Mononuclear cell (primary cell): Measurements from ENCODE around the gene SDF2L1. TPM values are rescaled to one million over a fixed set of nuclear protein-coding genes. Genes with fewer than 3 reads are reported as not detected.
"Not testable (repeated sequence)": the region's sequence is repeated elsewhere in the genome, so short reads cannot be mapped to it uniquely, and the experiment has no call there.

Experiments
- H3K27me3 ChIP-seq: 2 replicates; pipeline ENCODE4 v1.6.0; 2011; ENCODE audit warnings: low read length, control low read depth; ENCODE audit not compliant: insufficient read depth
- H3K4me1 ChIP-seq: 2 replicates; pipeline ENCODE4 v1.5.1; 2011; ENCODE audit warnings: mild to moderate bottlenecking, low read length, control low read depth; ENCODE audit not compliant: insufficient read depth
- H3K4me3 ChIP-seq: 2 replicates; pipeline ENCODE4 v1.5.1; 2011; ENCODE audit warnings: mild to moderate bottlenecking, low read length, moderate library complexity
- H3K9me3 ChIP-seq: 2 replicates; pipeline ENCODE4 v1.5.1; 2011; ENCODE audit warnings: low read depth, mild to moderate bottlenecking, control low read depth, low read length
- total RNA-seq: library from RNA; depleted of rRNA; stranded (reverse); fragments of >200 nt; gene quantifications from one replicate; pipeline ENCODE4 v1.2.3, GENCODE V29; 2012

The SDF2L1 gene
- 10.0 TPM for total RNA-seq

GRCh38 chr22:21641789-21642583 is at the start of gene SDF2L1:
Gene SDF2L1, plus strand, starts transcription at chr22:21642302. Its CDS starts 35 bp downstream, at chr22:21642337.
- Histone ChIP-seq H3K9me3 (no peaks in the 10 kb centered on the region), H3K4me1 (peaks cover 35% of the 10 kb centered on the region), H3K27me3 (no peaks in the 10 kb centered on the region), H3K4me3 (peak within 1 kb of the TSS; percentile 54)

GRCh38 chr22:21592422-21592821 is 49.7 kb upstream of the SDF2L1 start:
- H3K9me3 ChIP-seq = no peaks in the 10 kb centered on the region
- H3K4me1 ChIP-seq = peaks cover 41% of the 10 kb centered on the region
- H3K4me3 ChIP-seq = no peak overlapping the region

GRCh38 chr22:21593406-21594232 is 48.5 kb upstream of the SDF2L1 start:
- H3K4me1 ChIP-seq = peaks cover 29% of the 10 kb centered on the region
- H3K27me3 ChIP-seq = no peaks in the 10 kb centered on the region
- H3K9me3 ChIP-seq = no peaks in the 10 kb centered on the region
- H3K4me3 ChIP-seq = no peak overlapping the region

More at GRCh38 chr22:21592422-21592821, 49.7 kb upstream of the SDF2L1 start:
- no peaks in the 10 kb centered on the region for H3K27me3 ChIP-seq

- Histone ChIP-seq H3K4me1 (peaks cover 21% of the 10 kb centered on the region), H3K27me3 (no peaks in the 10 kb centered on the region), H3K9me3 (no peaks in the 10 kb centered on the region), H3K4me3 (no peak overlapping the region)
These were observed 47.1 kb upstream of the SDF2L1 start for GRCh38 chr22:21594865-21595452.

GRCh38 chr22:21596356-21597135 is 45.6 kb upstream of the SDF2L1 start:
- not testable (repeated sequence) for H3K9me3 ChIP-seq, H3K4me3 ChIP-seq, H3K27me3 ChIP-seq
- peaks cover 10% of the 10 kb centered on the region for H3K4me1 ChIP-seq

GRCh38 chr22:21598302-21598701 is 43.8 kb upstream of the SDF2L1 start:
- H3K4me1 ChIP-seq = peaks cover 5% of the 10 kb centered on the region
- no peaks in the 10 kb centered on the region for H3K9me3 ChIP-seq
- no peak overlapping the region for H3K4me3 ChIP-seq
- no peaks in the 10 kb centered on the region for H3K27me3 ChIP-seq

GRCh38 chr22:21599053-21599893 is 42.8 kb upstream of the SDF2L1 start:
- peaks cover 11% of the 10 kb centered on the region for H3K4me1 ChIP-seq
- H3K4me3 ChIP-seq = no peak overlapping the region
- no peaks in the 10 kb centered on the region for H3K9me3 ChIP-seq
- H3K27me3 ChIP-seq = no peaks in the 10 kb centered on the region

GRCh38 chr22:21602579-21602978 is 39.5 kb upstream of the SDF2L1 start:
- H3K9me3 ChIP-seq = no peaks in the 10 kb centered on the region
- no peak overlapping the region for H3K4me3 ChIP-seq
- peaks cover 19% of the 10 kb centered on the region for H3K4me1 ChIP-seq
- no peaks in the 10 kb centered on the region for H3K27me3 ChIP-seq

- H3K27me3 ChIP-seq = no peaks in the 10 kb centered on the region
- H3K4me1 ChIP-seq = peaks cover 20% of the 10 kb centered on the region
- H3K9me3 ChIP-seq = no peaks in the 10 kb centered on the region
- no peak overlapping the region for H3K4me3 ChIP-seq
These were observed 38.1 kb upstream of the SDF2L1 start for GRCh38 chr22:21603973-21604372.

GRCh38 chr22:21605887-21606564 is 36.1 kb upstream of the SDF2L1 start:
- H3K4me3 ChIP-seq = no peak overlapping the region
- no peaks in the 10 kb centered on the region for H3K9me3 ChIP-seq

GRCh38 chr22:21606775-21607174 is 35.3 kb upstream of the SDF2L1 start:
- Histone ChIP-seq H3K4me3 (no peak overlapping the region), H3K9me3 (no peaks in the 10 kb centered on the region), H3K4me1 (peaks cover 18% of the 10 kb centered on the region), H3K27me3 (no peaks in the 10 kb centered on the region)

More at GRCh38 chr22:21605887-21606564, 36.1 kb upstream of the SDF2L1 start:
- Histone ChIP-seq H3K27me3 (no peaks in the 10 kb centered on the region), H3K4me1 (peaks cover 18% of the 10 kb centered on the region)

- not testable (repeated sequence) for H3K4me3 ChIP-seq, H3K27me3 ChIP-seq, H3K9me3 ChIP-seq
- peaks cover 13% of the 10 kb centered on the region for H3K4me1 ChIP-seq
These were observed 32.4 kb upstream of the SDF2L1 start for GRCh38 chr22:21609556-21610157.
